HG02763 (cell line): ENCODE data around the gene SUB1.
"Not testable (repeated sequence)": the region's sequence is repeated elsewhere in the genome, so short reads cannot be mapped to it uniquely, and the experiment has no call there.

Experiments used
- ATAC-seq: cut with Tn5 transposase; IDR thresholded peaks from one replicate; pipeline ENCODE4 v1.9.1; 2021; ENCODE audit warnings: mild to moderate bottlenecking, moderate library complexity; ENCODE audit not compliant: unreplicated experiment

Gene SUB1

DNA sequence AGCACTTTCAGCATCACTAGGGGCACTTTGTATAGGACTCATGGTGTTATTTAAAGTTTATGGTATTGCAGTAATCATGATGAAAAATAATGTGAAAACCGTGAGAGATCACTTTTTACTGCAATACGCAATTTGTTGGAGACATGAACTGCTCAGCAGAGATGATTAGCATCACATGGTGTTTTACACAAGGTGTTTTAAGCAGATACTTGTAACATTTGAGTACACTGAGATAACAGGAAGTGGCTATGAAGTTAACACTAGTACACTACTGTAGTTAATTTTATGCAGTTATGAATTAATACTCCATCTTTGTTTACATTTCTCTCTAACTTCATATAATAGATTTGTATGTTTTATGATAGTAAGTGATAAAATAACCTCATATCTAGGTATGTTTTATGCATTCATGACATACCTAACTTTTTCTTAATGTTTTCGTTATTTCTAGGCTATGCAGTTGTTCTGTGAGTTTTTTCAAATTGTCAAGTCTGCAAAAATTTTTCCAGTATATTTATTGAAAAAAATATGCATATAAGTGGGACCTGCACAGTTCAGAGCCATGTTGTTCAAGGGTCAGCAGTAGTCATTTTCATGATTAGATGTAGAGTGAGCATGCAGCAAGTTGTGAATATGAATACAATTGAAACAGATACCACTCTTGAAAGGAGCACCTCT lies 13.0 kb downstream of the SUB1 start:
- no peak for ATAC-seq

DNA sequence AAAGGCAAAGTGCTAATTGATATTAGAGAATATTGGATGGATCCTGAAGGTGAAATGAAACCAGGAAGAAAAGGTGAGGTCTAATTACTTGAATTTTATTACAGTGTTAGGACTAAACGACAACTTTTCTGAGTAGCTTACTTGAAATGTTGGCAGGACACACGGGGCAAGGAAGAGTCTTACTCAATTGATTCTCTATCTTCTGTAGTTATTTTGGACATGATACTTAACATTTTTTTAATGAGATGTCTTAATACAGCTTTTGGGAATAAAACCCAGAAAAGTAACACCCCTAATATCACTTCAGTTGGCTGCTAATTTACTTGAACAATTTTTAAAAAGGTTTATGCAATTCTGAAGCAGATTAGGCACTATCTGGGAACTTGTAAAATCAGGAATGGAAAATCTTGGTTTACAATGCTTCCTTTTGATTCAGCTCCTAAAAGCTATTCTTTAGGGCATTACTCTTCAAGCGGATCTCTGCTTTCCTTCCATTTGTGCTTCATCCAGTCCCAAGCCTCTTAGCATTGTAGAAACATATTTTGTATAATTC lies 13.7 kb downstream of the SUB1 start:
- no peak for ATAC-seq

DNA sequence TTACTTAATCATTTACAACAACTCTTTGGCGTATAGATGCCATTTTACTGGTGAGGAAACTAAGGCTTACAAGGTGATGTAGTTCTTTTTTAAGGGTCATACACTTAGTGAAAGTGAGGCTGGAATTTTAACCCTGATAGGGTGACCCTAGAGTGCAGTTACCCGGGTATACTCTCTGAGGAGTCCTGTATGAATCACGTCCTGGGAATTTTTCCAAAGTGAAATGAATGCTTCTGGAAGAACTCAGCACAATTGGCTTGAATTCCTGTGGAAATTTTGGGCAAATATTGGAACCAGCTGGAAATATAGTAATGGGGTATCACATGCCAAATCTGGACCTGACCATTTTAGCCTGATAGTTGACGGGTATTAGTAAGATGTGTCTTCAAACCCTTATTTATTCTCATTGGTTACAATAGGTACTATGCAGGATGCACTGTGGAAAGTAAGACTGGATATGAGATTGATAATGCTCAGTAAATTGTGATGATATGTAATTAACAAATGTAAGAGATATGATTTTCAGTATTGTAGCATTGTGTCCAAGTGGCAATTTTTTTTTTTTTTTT lies 14.8 kb downstream of the SUB1 start:
- ATAC-seq: no peak

DNA sequence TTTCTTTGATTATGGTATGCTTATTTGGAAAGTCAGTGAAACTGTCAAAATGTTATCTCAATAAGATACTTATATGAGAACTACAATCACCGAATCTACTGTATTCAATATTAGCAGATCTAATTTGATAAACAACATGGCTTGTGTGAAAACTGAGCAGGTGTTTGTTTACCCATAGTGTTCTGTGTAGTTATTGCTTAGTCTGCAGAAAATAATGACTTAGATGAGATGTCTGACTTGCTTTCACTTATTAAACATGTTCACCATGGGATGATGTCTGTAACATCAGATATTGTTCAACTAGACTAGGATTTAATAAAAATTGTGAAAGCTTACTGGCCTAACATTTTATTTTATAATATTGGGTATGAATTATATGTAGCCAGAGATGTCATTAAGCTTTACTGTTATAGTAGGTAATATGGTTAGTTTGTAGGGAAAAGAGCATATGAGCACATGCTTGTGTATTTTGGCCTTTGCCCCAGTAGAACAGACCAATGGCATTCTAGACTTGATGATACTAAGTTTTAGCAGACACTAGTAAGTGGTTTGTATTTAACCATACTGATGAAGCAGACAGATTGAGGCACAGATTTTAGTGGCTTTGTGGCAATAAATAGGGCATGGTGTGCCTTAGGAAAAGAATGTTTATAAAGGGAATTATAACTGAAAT lies 16.4 kb downstream of the SUB1 start:
- ATAC-seq: no peak

DNA sequence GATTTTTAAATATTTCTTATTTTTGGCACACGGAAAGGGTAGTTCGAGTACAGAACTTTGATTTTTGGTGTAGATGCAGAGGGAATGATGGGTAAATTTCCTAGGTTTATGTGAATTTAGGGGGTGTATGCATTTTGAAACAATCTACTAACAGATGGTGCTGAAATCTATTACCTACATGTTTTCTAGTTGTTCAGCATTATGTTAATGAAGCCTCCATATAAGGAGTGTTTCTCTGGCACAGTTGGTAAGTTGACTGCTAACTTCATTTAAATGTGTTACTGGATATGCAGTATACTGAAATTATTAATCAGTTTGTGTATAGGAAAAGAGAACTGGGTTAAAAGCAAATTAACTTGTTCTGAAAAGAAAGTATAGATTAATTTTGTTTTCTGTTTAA lies 17.5 kb downstream of the SUB1 start:
- no peak for ATAC-seq

DNA sequence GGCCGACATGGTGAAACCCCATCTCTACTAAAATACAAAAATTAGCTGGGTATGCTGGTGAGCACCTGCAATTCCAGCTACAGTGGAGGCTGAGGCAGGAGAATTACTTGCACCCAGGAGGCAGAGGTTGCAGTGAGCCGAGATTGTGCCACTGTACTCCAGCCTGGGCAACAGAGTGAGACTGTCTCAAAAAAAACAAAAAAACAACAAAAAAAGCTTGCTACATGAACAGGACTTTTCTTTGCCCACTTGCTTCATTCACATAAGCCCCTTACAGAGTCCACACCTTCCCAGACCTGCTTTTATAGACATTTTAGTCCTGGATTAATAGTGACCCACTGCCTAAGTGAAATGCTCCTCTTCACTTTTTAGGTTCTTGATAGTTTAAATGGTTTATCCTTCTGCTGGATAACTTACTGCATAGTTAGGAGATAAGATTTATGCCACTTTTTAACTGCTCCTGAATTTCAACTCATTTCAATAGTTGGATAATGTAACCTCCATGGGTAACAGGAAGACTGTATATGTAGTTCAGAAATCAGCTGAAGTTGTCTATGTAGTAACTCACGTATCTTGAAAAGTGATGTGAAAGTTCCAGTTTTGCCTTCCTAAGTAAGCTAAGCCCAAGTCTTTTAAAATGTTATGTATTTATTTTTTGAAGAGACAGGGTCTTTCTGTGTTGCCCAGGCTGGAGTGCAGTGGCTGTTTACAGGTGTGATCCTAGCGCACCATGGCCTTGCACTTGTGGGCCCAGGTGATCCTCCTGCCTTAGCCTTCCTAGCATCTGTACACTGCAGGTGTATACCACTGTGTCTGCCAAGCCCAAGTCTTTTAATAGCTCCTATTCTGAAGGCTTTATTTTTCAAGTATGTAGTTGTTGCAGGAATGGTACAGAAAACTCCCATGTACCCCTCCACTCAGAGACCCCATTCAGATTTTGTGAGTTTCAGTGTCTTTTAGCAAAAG lies 19.7 kb downstream of the SUB1 start:
- no peak for ATAC-seq

DNA sequence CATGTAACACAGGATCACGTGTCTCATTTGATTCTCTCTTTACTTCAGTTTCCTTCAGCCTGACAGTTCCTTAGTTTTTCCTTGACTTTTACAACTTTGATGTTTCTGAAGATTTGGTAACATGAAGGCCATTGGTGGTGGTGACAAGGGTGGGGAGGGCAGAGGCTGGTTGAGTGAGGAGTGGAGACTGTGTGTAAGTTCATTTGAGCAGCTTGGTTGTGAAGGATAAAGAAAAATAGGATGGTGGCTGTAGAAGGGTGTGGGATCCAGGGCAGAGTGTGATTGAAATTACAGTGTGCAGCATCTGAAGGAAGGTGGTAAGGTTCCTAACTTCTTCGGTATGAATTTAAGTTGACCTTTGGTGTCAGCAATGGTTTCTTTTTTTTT lies 20.4 kb downstream of the SUB1 start:
- ATAC-seq: no peak

DNA sequence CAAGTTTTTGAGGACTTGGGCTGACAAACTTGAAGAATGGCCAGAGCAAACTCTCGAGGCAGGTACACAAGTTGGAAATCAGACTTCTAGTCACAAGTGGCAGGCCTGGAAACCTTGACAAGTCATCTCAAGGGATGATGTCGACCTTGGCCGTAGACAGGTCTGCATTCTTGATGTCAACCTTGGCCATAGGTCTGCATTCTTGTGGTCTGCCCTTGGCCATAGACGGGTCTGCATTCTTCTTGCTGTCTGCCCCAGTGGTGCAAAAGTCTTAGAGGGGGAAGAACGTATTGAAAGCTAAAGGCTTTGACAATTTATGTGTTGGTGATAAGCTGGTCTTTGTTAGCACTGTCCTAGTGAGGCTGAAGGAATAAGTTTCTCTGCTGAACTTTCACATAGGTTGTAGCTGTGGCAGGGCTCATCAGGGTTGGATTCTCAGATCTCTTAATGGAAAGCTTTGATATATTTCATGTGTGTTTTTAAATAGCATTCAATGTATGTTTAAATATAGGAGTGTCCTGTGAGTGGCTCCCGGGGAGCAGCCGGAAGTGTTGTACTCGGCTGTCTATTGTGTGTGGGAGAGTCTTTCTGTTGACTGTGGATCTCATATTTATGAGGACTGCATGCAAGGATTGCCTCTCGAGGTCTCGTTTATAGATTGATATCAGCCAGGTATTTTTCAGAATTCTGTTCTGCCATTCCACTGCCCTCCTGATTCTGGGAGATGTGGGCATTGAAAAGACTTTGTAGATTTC lies 27.0 kb downstream of the SUB1 start:
- ATAC-seq: no peak

DNA sequence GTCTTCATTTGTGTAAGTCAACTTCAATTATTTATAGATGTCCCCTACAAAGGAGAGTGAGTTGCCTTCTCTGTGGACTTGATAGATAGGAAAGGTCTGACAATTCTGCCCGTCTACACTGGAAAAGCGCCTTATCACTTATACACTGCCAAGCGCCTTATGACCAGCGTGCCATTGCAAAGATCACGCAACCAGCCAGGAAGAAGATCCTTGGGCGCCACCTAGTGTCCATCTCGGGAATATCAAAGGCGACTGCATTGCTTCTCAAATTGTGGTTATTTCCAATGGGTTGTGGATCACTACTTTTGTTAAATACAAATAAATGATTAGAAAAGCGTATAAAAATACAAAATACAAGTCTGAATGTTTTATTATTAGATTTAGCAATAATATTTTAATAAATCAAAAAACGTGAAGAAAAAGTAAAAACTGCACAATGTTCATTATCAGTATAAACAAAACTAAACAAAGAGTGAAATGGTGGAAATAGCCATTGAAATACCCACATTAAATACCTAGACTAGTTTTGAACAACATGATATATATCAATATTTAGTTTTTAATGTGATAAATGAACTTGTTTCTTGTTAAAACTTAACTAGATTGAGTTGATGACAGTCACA lies 27.8 kb downstream of the SUB1 start:
- peak; percentile 68 for ATAC-seq

DNA sequence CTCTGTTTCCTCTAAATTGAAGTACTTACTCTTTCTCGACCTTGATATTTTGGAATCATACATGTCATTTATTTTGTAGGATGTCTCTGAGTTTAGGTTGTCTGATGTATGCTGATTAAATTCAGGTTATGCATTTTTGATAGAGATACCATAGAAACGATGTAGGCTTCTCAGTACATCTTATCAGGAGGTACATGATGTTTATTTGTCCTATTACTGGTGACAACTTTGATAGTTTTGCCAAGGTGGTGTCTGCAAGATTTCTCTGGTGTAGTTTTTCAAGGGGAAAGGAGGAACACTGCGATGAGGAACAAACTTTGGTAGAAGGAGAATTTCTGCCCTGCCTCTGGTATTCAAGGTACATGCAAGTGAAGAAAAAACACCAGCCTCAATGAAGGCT lies 29.9 kb downstream of the SUB1 start:
- no peak for ATAC-seq

DNA sequence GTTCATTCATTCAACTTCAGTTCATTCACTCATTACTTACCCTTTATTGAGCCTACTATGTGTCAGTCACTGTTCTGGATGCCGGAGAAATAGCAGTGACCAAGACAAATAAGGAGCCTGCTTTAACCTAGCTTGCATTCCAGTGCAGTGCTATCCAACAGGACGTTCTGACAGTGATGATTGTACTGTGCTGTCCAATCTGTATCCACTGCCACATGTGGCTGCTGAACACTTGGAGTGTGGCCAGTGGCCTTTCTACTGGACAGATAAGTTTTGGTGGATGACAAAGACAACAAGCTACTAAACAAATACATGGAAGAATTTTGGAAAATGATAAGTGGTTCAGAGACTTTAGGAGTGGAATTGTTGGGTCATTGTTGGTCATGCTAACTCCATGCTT lies 33.6 kb downstream of the SUB1 start:
- no peak for ATAC-seq

DNA sequence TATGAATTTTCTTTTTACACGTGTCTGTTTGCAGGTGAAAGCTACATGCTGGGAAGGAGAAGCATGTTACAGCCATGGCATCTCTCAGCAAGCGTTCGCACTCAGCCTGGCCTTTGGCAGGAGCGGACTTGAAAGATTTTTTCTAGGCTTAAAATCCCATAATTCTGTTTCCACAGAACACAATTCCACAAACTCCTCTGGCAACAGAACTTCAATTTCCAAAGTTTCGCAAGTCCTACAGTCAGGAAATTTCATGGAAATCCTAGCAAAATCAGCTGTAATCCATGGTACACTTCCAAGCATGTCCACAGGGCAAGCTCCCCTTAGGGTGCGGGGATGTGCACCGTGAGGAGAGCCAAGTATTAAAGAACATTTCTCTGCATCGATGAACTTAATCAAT lies 35.9 kb downstream of the SUB1 start:
- ATAC-seq: no peak

DNA sequence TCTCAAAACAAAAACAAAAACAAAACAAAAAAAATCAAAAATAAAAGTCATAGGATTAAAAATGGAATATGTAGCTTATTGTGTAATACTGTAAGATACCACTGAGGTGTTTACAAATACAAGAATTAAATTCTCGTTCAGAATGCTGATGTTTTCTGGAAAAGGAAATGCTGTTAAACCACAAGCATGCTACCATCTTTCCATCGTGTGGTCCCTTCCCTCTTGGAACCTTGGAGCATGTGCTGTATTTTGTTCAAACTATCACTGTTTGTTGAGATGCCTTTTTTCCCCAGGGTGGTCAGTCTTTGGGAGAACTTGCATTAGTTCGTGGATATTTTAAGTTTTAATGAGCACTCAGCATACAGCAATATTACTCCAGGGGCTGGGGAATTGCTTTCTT lies 39.7 kb downstream of the SUB1 start:
- ATAC-seq: no peak

DNA sequence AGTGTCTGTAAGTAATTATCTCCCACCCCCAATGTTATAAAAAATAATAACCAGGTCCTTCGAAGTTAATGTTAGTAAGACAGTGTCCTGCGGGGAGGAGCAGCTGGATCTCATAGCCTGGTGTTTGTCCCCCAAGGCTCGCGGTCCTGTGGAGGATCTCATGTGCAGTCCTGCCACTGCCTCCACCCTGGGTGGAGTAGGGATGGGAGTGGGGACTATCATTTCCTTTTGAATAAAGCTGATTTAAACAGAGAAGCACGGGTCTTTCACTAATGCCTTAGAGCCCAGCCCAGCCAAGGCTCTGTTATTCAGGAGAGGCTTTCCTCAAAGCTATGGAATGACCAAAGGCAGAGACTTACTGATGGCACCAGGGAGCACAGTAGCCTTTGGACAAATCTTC lies 40.2 kb downstream of the SUB1 start:
- ATAC-seq: no peak

DNA sequence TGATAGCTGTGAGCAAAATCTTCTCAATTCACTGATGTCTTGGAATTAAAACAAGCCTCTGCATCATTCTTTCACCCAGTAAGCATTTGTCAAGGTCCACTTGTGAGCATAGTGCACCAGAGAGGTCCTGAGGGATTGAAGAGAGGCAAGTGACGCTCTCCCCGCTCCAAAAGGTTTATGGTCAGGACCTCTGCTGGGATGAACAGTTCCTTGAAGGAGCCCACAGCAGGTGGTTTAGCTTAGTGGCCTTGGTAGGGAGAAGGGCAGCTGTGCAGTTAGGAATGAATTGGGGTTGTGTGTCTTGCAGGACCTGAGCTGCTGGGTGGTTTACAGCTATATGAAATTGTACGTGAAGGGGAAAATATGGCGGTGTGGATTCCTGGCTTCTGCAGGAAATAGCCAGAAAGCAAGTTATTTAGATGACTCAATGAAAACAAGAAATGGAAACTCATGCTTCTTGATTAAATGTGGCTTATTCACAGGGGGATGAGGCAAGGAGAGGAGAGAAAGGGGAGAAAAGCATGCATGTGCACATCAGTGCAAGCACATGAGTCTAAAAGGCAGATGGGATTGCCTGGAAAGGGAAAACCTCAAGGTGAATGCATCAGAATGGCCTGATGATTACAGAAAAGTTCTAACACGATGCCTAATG lies 42.0 kb downstream of the SUB1 start:
- ATAC-seq: no peak

DNA sequence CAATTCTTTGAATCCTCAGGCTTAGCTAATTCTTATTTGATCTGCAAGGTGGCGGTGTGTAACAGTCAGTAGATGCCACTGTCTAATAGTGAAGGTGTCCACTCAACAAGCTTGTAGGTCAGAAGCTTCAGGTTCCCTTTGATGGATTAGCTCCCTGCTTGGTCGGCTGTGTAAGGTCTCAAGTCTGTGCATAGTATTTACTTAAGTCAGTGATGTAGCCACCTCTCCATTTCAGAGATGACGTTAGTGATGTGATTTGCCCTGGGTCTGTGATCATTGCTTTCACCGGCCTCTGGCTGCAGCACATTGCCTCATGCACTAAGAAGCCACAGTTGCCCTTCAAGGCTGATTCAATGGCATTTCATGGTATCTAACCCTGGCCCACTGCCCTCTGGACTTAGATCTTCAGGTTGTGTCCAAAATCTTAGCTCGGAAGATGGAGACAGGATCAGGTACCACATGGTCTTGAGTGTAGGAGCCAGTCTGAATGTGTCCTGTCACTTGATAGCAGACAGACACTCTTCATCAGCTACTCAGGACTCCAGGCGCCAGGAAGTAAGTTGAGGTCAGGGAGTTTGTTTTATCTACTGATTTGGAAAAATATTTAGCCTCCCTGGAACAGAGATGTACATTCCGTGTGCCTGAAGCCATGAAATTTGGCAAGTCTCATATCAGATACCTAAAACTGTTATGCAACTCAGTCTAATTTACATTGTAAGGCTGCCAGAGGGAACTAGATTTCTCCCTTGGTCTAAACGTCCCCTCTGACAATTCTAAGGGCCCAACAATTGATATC lies 42.9 kb downstream of the SUB1 start:
- ATAC-seq: no peak

DNA sequence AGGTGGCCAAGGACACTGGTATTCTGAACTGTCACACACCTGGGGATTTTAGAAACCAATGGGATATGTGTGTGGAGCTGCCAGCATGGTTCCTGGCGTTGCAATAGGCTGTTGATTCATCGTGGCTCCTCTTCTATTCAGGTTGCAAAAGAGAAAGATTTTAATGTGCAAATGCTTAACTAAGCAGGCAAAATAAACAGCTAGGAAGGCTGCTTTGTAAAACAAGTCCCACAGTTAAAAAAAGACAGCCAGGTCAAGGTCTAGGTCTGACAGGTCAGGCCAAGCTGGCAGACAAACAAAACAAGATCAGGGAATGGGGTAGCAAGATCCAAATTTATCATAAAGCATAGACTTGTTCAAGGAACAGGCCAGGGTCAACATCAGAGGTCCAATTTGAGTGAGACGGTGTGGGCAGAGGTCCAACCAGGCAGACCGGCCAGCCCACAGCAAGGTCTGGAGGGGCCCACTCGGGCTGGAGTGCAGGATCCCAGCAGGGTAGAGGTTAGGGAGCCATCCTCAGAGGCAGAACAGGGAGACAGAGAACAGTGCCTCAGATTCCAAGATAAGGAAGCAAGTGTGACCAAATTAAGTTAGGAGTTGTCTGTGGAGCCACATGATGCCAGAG lies 45.6 kb downstream of the SUB1 start:
- ATAC-seq: no peak

DNA sequence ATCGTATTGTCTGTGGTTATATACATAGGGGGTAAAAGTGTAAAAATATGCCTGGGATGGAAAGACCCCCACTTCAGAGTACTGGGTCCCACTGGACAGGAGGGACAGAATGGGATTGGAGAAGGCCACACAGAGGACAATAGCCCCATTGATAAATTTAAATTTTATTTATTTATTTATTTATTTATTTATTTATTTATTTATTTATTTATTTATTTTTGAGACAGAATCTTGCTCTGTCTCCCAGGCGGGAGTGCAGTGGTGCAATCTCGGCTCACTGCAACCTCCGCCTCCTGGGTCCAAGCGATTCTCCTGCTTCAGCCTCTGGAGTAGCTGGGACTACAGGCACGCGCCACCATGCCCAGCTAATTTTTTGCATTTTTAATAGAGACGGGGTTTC lies 47.7 kb downstream of the SUB1 start:
- not testable (repeated sequence) for ATAC-seq
